ENCODE results near the gene SPARCL1.
"Not testable (repeated sequence)": the region's sequence is repeated elsewhere in the genome, so short reads cannot be mapped to it uniquely, and the experiment has no call there.

SPARCL1 gene

DNA sequence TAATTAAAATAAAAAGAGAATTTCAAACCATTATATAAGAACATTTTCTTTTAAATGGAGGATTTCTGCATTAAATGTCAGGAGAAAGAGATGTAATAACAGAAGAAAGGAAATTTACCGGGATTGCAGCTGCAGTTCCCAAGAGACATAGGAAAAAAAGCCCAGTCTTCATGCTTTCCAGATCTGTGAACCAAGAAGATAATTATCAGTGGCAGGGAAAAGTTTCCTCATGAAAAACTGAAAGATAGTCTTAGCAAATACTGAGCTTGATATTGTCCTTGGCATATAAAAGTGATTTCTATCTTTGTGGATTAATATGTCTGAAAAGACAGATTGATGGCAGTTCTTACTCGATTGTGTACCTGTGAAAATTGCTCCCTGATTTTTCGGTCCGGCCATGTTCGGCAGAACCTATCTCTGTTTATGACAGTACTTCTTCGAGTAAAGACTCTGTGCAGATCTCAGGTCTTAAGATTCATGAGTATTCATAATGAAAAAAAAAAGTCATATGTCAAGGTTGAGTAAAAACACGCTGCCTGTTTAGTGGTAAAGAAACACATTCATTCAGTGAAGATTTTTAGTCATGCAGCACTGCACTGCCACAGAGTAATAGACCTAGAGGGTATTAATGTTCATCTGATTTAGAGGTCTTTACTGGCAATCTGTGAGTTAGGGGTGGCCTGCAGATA, 29.6 kb downstream of the SPARCL1 start:
- DNase-seq: no peak

- no peak for DNase-seq
These were observed 30.7 kb downstream of the SPARCL1 start for GRCh38 chr4:87498446-87498900.

DNA sequence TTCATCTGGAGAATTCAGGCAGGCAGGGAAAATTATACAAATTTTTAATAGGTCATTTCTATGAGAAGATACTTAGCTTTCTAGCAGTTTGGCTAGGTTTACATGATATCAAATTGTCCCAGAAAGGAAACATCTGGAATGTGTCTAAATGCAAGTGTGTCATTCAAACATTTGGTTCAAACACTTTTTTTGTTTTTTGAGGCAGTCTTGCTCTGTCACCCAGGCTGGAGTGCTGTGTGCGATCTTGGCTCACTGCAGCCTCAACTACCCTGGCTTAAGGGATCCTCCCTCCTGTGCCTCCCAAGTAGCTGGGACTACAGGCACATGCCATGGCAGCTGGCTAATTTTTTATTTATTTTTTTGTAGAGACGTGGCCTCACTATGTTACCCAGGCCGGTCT, 31.6 kb downstream of the SPARCL1 start:
- DNase-seq: no peak

GRCh38 chr4:87497159-87497558, 32.0 kb downstream of the SPARCL1 start:
- DNase-seq: no peak

DNA sequence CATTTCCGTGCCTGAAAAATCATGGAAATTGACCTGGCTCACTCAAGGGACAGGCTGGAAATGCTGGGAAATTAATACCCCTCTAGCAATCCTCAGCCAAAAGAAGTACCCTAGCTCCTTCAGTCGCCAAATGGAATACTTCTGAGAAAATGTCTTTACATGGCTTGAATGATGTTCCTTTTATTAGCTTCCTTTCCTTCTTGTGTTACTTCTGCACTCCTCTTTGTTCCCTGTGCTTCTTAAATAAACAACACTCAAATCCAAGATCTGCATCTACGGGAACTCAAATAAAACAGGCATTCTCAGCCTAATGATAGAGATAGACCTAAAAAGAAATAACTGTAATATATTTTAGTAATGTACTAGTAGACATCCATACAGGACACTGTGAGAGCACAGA, 36.1 kb downstream of the SPARCL1 start:
- DNase-seq: no peak

- not testable (repeated sequence) for DNase-seq
These were observed 37.3 kb downstream of the SPARCL1 start for GRCh38 chr4:87491851-87492250.

- DNase-seq: no peak
These were observed 37.7 kb downstream of the SPARCL1 start for GRCh38 chr4:87491436-87491835.

GRCh38 chr4:87490664-87491369, 38.4 kb downstream of the SPARCL1 start:
- DNase-seq: no peak

GRCh38 chr4:87489678-87490077, 39.5 kb downstream of the SPARCL1 start:
- no peak for DNase-seq

DNA sequence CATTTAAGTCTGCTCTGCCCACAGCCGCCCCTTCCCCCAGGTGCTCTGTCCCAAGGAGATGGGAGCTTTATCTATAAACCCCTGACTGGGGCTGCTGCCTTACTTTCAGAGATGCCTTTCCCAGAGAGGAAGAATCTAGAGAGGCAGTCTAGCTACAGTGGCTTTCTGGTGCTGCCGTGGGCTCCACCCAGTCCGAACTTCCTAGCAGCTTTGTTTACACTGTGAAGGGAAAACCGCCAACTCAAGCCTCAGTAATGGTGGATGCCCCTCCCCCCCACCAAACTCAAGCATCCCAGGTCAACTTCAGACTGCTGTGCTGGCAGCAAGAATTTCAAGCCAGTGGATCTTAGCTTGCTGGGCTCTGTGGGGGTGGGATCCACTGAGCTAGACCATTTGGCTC, 40.5 kb downstream of the SPARCL1 start:
- DNase-seq: not testable (repeated sequence)

GRCh38 chr4:87483247-87483646, 45.9 kb downstream of the SPARCL1 start:
- not testable (repeated sequence) for DNase-seq

DNA sequence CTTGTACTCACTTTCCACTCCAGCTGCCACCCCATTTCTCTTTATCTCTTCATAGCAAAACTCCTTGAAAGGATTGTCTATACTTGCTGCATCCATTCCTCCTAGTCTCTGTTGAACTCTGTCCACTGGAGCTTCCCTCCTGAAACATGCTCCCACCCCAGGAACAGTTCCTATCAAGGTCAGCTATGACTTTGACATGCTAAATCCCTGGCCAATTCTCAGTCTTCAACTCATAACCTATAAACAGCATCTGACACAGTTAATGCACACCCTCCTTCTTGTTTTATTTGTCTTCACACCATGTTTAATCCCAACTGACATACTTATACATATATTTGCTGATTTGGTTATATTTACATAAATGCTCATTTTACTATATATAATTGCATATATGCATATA, 47.8 kb downstream of the SPARCL1 start:
- DNase-seq: no peak

GRCh38 chr4:87478732-87479250, 50.4 kb downstream of the SPARCL1 start:
- no peak for DNase-seq

- no peak for DNase-seq
These were observed 52.2 kb downstream of the SPARCL1 start for GRCh38 chr4:87476934-87477333.

DNA sequence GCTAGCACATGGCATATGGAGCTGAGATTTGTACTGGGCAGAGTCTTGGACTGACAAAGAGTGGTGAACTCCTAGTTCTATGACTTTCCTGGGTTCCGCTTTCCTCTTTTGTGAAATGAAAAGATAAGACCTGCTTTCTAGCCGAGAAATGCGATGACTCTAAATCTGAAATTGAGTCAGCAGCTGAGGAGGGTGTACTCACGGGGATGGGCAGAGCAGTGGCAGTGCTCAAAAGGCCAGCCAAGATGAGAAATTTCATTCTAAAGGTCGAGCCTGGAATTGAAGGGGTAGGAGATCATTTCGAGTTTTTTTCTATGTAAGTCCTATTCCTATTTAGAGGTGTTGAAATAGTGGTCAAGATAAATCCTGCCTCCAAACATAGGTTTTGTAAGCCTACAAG, 59.8 kb downstream of the SPARCL1 start:
- no peak for DNase-seq

- no peak for DNase-seq
These were observed 63.3 kb downstream of the SPARCL1 start for GRCh38 chr4:87465739-87466366.

- DNase-seq: no peak
These were observed 67.1 kb downstream of the SPARCL1 start for GRCh38 chr4:87462102-87462501.

DNA sequence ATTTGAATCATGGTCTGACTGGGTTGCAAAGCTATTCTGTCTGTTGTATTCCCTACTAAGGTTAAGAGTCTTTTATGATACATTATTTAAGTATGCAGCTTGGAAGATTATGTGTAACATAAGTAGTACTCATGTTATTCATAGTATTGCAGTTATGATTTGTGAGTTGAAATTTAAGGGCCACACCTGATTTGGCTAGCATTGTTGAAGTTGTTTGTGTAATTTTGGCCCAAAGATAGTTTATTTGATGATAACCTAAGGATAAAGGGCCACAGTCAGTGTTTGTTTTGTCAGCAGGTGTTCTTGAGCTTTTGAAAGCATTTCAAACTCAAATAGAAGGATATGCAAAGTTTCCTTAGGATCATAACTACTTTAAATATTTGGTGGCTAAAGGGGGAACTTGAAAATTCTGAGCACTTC, 67.9 kb downstream of the SPARCL1 start:
- DNase-seq: no peak

- no peak for DNase-seq
These were observed 70.3 kb downstream of the SPARCL1 start for GRCh38 chr4:87458913-87459312.

GRCh38 chr4:87451537-87451936, 77.6 kb downstream of the SPARCL1 start:
- DNase-seq: no peak

DNA sequence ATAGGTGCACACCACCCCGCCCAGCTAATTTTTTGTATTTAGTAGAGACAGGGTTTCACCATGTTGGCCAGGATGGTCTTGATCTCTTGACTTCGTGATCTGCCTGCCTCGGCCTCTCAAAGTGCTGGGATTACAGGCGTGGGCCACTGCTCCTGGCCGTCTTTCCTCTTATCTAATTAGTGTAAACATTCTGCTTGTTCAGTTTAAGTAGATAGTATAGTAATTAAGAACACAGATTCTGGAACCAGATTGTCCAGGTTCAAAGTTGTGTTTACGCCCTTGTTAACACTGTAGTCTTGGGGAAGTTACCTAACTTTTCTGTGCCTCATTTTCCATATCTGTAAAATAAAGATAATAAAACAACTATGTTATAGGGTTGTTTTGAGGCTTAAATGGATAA, 82.8 kb downstream of the SPARCL1 start:
- not testable (repeated sequence) for DNase-seq

DNA sequence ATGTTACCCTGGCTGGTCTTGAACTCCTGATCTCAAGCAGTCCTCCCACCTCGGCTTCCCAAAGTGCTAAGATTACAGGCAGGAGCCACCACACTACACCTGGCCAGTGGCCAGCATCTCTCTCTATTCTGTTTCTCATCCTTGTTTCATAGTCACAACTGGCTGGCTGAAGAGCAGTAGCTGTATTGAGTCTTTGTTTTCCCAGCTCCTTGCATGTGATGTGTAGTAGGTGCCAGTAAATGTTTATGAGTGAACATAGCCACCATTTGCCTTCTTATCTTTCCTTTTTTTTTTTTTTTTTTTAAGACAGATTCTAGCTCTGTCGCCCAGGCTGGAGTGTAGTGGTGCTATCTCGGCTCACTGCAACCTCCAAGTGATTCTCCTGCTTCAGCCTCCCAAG, 83.2 kb downstream of the SPARCL1 start:
- no peak for DNase-seq

- DNase-seq: no peak
These were observed 84.4 kb downstream of the SPARCL1 start for GRCh38 chr4:87444741-87445140.

DNA sequence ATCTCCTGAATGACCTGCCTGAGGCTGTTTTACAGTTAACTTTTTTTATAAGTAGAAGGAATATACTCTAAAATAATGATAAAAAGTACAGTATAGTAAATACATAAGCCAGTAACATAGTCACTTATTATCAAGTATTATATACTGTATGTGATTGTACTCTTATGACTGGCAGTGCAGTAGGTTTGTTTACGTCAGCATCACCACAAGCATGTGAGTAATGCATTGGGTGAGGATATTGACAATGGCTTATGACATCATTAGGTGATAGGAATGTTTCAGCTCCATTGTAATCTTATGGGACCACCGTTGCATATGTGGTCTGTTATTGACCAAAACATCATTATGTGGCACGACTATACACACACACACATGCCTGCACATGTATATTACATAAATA, 86.3 kb downstream of the SPARCL1 start:
- DNase-seq: no peak

Measured in NCI-H524 treated with DMSO at 0.1 percent for 48 hours (cell line).